Brain microvascular endothelial cell (primary cell): ENCODE results near the gene PARS2.

Experiments
- DNase-seq: peaks from one replicate; pipeline ENCODE4 v3.0.0-alpha.2; 2020
- H3K27ac ChIP-seq: fragments of 250-450 bp; sonication (Bioruptor Pico); 2 replicates; pipeline ENCODE4 v1.5.1; 2020; ENCODE audit warnings: mild to moderate bottlenecking, moderate library complexity
- H3K27me3 ChIP-seq: fragments of 250-450 bp; sonication (Bioruptor Pico); replicated peaks from 2 replicates; pipeline ENCODE4 v1.5.1; 2020; ENCODE audit warnings: mild to moderate bottlenecking
- H3K36me3 ChIP-seq: fragments of 250-450 bp; sonication (Bioruptor Pico); replicated peaks from 2 replicates; pipeline ENCODE4 v1.5.1; 2020; ENCODE audit warnings: mild to moderate bottlenecking
- H3K4me3 ChIP-seq: 2 replicates; pipeline ENCODE4 v1.5.1; 2011; ENCODE audit warnings: low read depth, mild to moderate bottlenecking, control low read depth, low read length, moderate library complexity
- CTCF ChIP-seq: IDR thresholded peaks from 2 replicates; pipeline ENCODE4 v1.5.1; 2011; ENCODE audit warnings: low read depth, mild to moderate bottlenecking, moderate library complexity, low read length, control low read depth, inconsistent platforms; ENCODE audit errors: missing control alignments
- in situ Hi-C: cut with HindIII; loops from 2 replicates; pipeline ENCODE4 v1.10.0; 2017; ENCODE audit warnings: low sequenced_read_pairs, low pct_ligation_motif_present

PARS2 gene

GRCh38 chr1:54743416-54744226 lies 20.7 kb downstream of the PARS2 start:
- H3K36me3 ChIP-seq, result peaks cover 26% of the 10 kb centered on the region
- no peak overlapping the region for H3K27ac ChIP-seq
- TF ChIP-seq CTCF, result no peak
- H3K4me3 ChIP-seq, result no peak overlapping the region
- in situ Hi-C loops, result no loop called here
- no peaks in the 10 kb centered on the region for H3K27me3 ChIP-seq
- DNase-seq, result no peak

- no peak for TF ChIP-seq CTCF
- in situ Hi-C loops, result no loop called here
- peak; percentile 10 for DNase-seq
- Histone ChIP-seq H3K27me3 (no peaks in the 10 kb centered on the region), H3K4me3 (no peak overlapping the region), H3K27ac (no peak overlapping the region), H3K36me3 (peaks cover 37% of the 10 kb centered on the region)
These were observed 22.0 kb downstream of the PARS2 start for GRCh38 chr1:54742282-54742681.

- no peak for DNase-seq
- TF ChIP-seq CTCF, result no peak
- H3K4me3 ChIP-seq, result no peak overlapping the region
- peaks cover 45% of the 10 kb centered on the region for H3K36me3 ChIP-seq
- H3K27ac ChIP-seq, result no peak overlapping the region
- in situ Hi-C loops, result no loop called here
- H3K27me3 ChIP-seq, result no peaks in the 10 kb centered on the region
These were observed 22.8 kb downstream of the PARS2 start for GRCh38 chr1:54741531-54741930.

- Histone ChIP-seq H3K27ac (no peak overlapping the region), H3K4me3 (no peak overlapping the region), H3K27me3 (no peaks in the 10 kb centered on the region), H3K36me3 (peaks cover 59% of the 10 kb centered on the region)
- in situ Hi-C loops, result no loop called here
- DNase-seq, result no peak
- no peak for TF ChIP-seq CTCF
These were observed 26.1 kb downstream of the PARS2 start for GRCh38 chr1:54738244-54738643.

GRCh38 chr1:54736685-54737084 lies 27.6 kb downstream of the PARS2 start:
- DNase-seq, result no peak
- no peak overlapping the region for H3K4me3 ChIP-seq
- TF ChIP-seq CTCF, result no peak
- in situ Hi-C loops, result no loop called here
- no peak overlapping the region for H3K27ac ChIP-seq
- no peaks in the 10 kb centered on the region for H3K27me3 ChIP-seq
- H3K36me3 ChIP-seq, result peaks cover 61% of the 10 kb centered on the region

- in situ Hi-C loops, result no loop called here
- H3K27ac ChIP-seq, result no peak overlapping the region
- peaks cover 57% of the 10 kb centered on the region for H3K36me3 ChIP-seq
- no peak for DNase-seq
- TF ChIP-seq CTCF, result no peak
- no peaks in the 10 kb centered on the region for H3K27me3 ChIP-seq
- no peak overlapping the region for H3K4me3 ChIP-seq
These were observed 36.3 kb downstream of the PARS2 start for GRCh38 chr1:54728027-54728426.
